SU-DHL-6 (cell line): Measurements from ENCODE around the gene EPHA4.

Experiments
- H2AFZ ChIP-seq: fragments of 200-600 bp; sonication (generic); 2 replicates; pipeline ENCODE4 v1.6.1; 2014; ENCODE audit warnings: low read depth, mild to moderate bottlenecking, moderate library complexity, mixed read lengths, antibody characterized with exemption, low read length; ENCODE audit not compliant: severe bottlenecking
- H3F3A ChIP-seq: fragments of 200-600 bp; shearing (Covaris generic); 2 replicates; pipeline ENCODE4 v1.6.0; 2016; ENCODE audit warnings: antibody characterized with exemption, mild to moderate bottlenecking; ENCODE audit not compliant: insufficient read depth
- H3K27ac ChIP-seq: fragments of 200-600 bp; sonication (generic); 2 replicates; pipeline ENCODE4 v1.5.1; 2016; ENCODE audit warnings: low read depth, mild to moderate bottlenecking, low read length, moderate library complexity, mixed read lengths
- H3K27me3 ChIP-seq: fragments of 200-600 bp; sonication (generic), shearing (Covaris generic); 2 replicates; pipeline ENCODE4 v1.6.0; 2014; ENCODE audit warnings: mild to moderate bottlenecking, low read length
- H3K36me3 ChIP-seq: fragments of 200-600 bp; sonication (generic); 2 replicates; pipeline ENCODE4 v1.6.1; 2014; ENCODE audit warnings: mild to moderate bottlenecking, low read length, mixed read lengths
- H3K4me2 ChIP-seq: fragments of 300-600, 200-600 bp; shearing (Covaris generic), sonication (generic); 2 replicates; pipeline ENCODE4 v1.6.0; 2014; ENCODE audit warnings: low read length, low read depth, mild to moderate bottlenecking; ENCODE audit not compliant: poor library complexity, severe bottlenecking
- H3K4me3 ChIP-seq: fragments of 200-600 bp; sonication (generic); 2 replicates; pipeline ENCODE4 v1.5.1; 2014; ENCODE audit warnings: antibody characterized with exemption, low read length, mild to moderate bottlenecking, mixed read lengths; ENCODE audit not compliant: insufficient read depth, poor library complexity, severe bottlenecking
- H3K79me2 ChIP-seq: fragments of 200-600 bp; sonication (generic); 2 replicates; pipeline ENCODE4 v1.6.1; 2014; ENCODE audit warnings: mild to moderate bottlenecking, low read length, moderate library complexity; ENCODE audit not compliant: insufficient read depth
- H3K9ac ChIP-seq: fragments of 200-600 bp; sonication (generic); 2 replicates; pipeline ENCODE4 v1.7.0; 2014; ENCODE audit warnings: mild to moderate bottlenecking, low read length
- H3K9me2 ChIP-seq: fragments of 200-600 bp; sonication (generic); replicated peaks from 2 replicates; pipeline ENCODE4 v1.6.1; 2014; ENCODE audit warnings: low read length; ENCODE audit not compliant: insufficient read depth
- H3K9me3 ChIP-seq: fragments of 200-600 bp; sonication (generic); 2 replicates; pipeline ENCODE4 v1.6.1; 2014; ENCODE audit warnings: low read length, mixed read lengths; ENCODE audit not compliant: insufficient read depth
- H4K20me1 ChIP-seq: fragments of 200-600 bp; sonication (generic); 2 replicates; pipeline ENCODE4 v1.6.1; 2014; ENCODE audit warnings: low read depth, mild to moderate bottlenecking, antibody characterized with exemption, low read length, moderate library complexity, mixed read lengths
- CTCF ChIP-seq: fragments of 200-600 bp; sonication (generic); IDR thresholded peaks from one replicate; pipeline ENCODE4 v1.5.1; 2017; ENCODE audit warnings: antibody characterized with exemption, mild to moderate bottlenecking, low read length, moderate library complexity; ENCODE audit not compliant: insufficient read depth, poor library complexity, severe bottlenecking
- EZH2phosphoT487 ChIP-seq: fragments of 200-600 bp; sonication (generic), shearing (Covaris generic); conservative IDR thresholded peaks from 2 replicates; pipeline ENCODE4 v1.6.1; 2018; ENCODE audit warnings: mild to moderate bottlenecking, antibody characterized with exemption, low read length, moderate library complexity, mixed read lengths

EPHA4 gene

GRCh38 chr2:221484761-221485502 lies 87.2 kb downstream of the EPHA4 start:
- H3K4me2 ChIP-seq, result no peak overlapping the region

GRCh38 chr2:221482666-221483455 lies 89.2 kb downstream of the EPHA4 start:
- TF ChIP-seq EZH2phosphoT487, result no peak
- Histone ChIP-seq H3K9me2 (0 out of 2 replicates have a peak, but pooled peaks cover 6% of the 10 kb centered on the region), H3K9me3 (no peaks in the 10 kb centered on the region), H3K4me2 (no peak overlapping the region), H3K4me3 (no peak overlapping the region), H2AFZ (no peak overlapping the region), H3F3A (no peaks in the 10 kb centered on the region), H3K27me3 (no peaks in the 10 kb centered on the region), H3K36me3 (no peaks in the 10 kb centered on the region), H3K27ac (no peak overlapping the region), H3K79me2 (no peaks in the 10 kb centered on the region), H3K9ac (no peak overlapping the region), H4K20me1 (no peaks in the 10 kb centered on the region)

More at GRCh38 chr2:221484761-221485502, 87.2 kb downstream of the EPHA4 start:
- Histone ChIP-seq H3K27me3 (no peaks in the 10 kb centered on the region), H3K9ac (no peak overlapping the region), H3K36me3 (no peaks in the 10 kb centered on the region), H3K79me2 (no peaks in the 10 kb centered on the region), H3K27ac (no peak overlapping the region), H4K20me1 (no peaks in the 10 kb centered on the region), H3K9me3 (no peaks in the 10 kb centered on the region), H3K4me3 (no peak overlapping the region), H3F3A (no peaks in the 10 kb centered on the region), H2AFZ (no peak overlapping the region), H3K9me2 (no peaks in the 10 kb centered on the region)
- TF ChIP-seq EZH2phosphoT487, result no peak
- no peak for TF ChIP-seq CTCF

- no peaks in the 10 kb centered on the region for H4K20me1 ChIP-seq
- H3K36me3 ChIP-seq, result no peaks in the 10 kb centered on the region
Measured at GRCh38 chr2:221480821-221481220, 91.3 kb downstream of the EPHA4 start.

GRCh38 chr2:221480163-221480562 lies 91.9 kb downstream of the EPHA4 start:
- Histone ChIP-seq H3K27me3 (no peaks in the 10 kb centered on the region), H3K4me2 (no peak overlapping the region), H3F3A (no peaks in the 10 kb centered on the region), H3K27ac (no peak overlapping the region), H3K36me3 (no peaks in the 10 kb centered on the region), H3K4me3 (no peak overlapping the region), H3K9ac (no peak overlapping the region), H3K79me2 (no peaks in the 10 kb centered on the region), H3K9me2 (0 out of 2 replicates have a peak, but pooled peaks cover 6% of the 10 kb centered on the region), H4K20me1 (no peaks in the 10 kb centered on the region), H3K9me3 (no peaks in the 10 kb centered on the region), H2AFZ (no peak overlapping the region)
- no peak for TF ChIP-seq EZH2phosphoT487
- no peak for TF ChIP-seq CTCF

More at GRCh38 chr2:221480821-221481220, 91.3 kb downstream of the EPHA4 start:
- 0 out of 2 replicates have a peak, but pooled peaks cover 6% of the 10 kb centered on the region for H3K9me2 ChIP-seq
- no peaks in the 10 kb centered on the region for H3F3A ChIP-seq
- no peak overlapping the region for H3K4me3 ChIP-seq
- H3K27ac ChIP-seq, result no peak overlapping the region
- no peaks in the 10 kb centered on the region for H3K9me3 ChIP-seq
- no peaks in the 10 kb centered on the region for H3K27me3 ChIP-seq
- no peak overlapping the region for H3K4me2 ChIP-seq
- H3K79me2 ChIP-seq, result no peaks in the 10 kb centered on the region
- no peak overlapping the region for H2AFZ ChIP-seq
- no peak overlapping the region for H3K9ac ChIP-seq
- no peak for TF ChIP-seq EZH2phosphoT487
